Stimulated activated memory B cell treated with anti-CD40 and anti-IgM and Interleukin-4, amounts not matched to agents 10 μg/mL and 1 μg/mL and 100 μg/mL, for 72 hours (primary cell): Measurements from ENCODE around the gene CYBA.

Source experiments
- ATAC-seq: fragments of 150-1000 bp; cut with Tn5 transposase; 2 replicates; pipeline ENCODE4 v1.10.0; 2021
- H3K27ac Mint-ChIP-seq: one replicate; pipeline ENCODE4 v1.8.0; 2022; ENCODE audit warnings: mild to moderate bottlenecking, mixed read lengths
- H3K27me3 Mint-ChIP-seq: one replicate; pipeline ENCODE4 v1.8.0; 2022; ENCODE audit warnings: mixed read lengths
- H3K36me3 Mint-ChIP-seq: one replicate; pipeline ENCODE4 v1.8.0; 2022; ENCODE audit warnings: mixed read lengths
- H3K4me1 Mint-ChIP-seq: one replicate; pipeline ENCODE4 v1.8.0; 2022; ENCODE audit warnings: mixed read lengths
- H3K4me3 Mint-ChIP-seq: one replicate; pipeline ENCODE4 v1.8.0; 2022; ENCODE audit warnings: mild to moderate bottlenecking, moderate library complexity, mixed read lengths
- H3K9me3 Mint-ChIP-seq: one replicate; pipeline ENCODE4 v1.8.0; 2022; ENCODE audit warnings: mixed read lengths

CYBA gene

GRCh38 chr16:88634141-88634993 is 16.5 kb downstream of the CYBA start:
- Mint-ChIP-seq H3K36me3 (peaks cover 28% of the 10 kb centered on the region), H3K4me1 (peaks cover 66% of the 10 kb centered on the region), H3K27me3 (no peaks in the 10 kb centered on the region), H3K27ac (peak overlapping the region; percentile 84), H3K9me3 (peaks cover 3% of the 10 kb centered on the region), H3K4me3 (peak overlapping the region; percentile 84)
- ATAC-seq = peak; percentile 84

- H3K4me1 Mint-ChIP-seq = peaks cover 60% of the 10 kb centered on the region
- peak overlapping the region; percentile 84 for H3K27ac Mint-ChIP-seq
- ATAC-seq = peak; percentile 78
- H3K36me3 Mint-ChIP-seq = peaks cover 28% of the 10 kb centered on the region
- H3K9me3 Mint-ChIP-seq = peaks cover 3% of the 10 kb centered on the region
- H3K4me3 Mint-ChIP-seq = peak overlapping the region; percentile 84
- no peaks in the 10 kb centered on the region for H3K27me3 Mint-ChIP-seq
These were observed 17.1 kb downstream of the CYBA start for GRCh38 chr16:88633684-88634140.

- Mint-ChIP-seq H3K27me3 (no peaks in the 10 kb centered on the region), H3K36me3 (peaks cover 32% of the 10 kb centered on the region), H3K9me3 (peaks cover 3% of the 10 kb centered on the region), H3K4me3 (no peak overlapping the region), H3K4me1 (peaks cover 48% of the 10 kb centered on the region), H3K27ac (peak overlapping the region; percentile 84)
- ATAC-seq = no peak
These were observed 18.3 kb downstream of the CYBA start for GRCh38 chr16:88632587-88632930.

GRCh38 chr16:88631920-88632586 is 18.8 kb downstream of the CYBA start:
- H3K9me3 Mint-ChIP-seq = peaks cover under 1% of the 10 kb centered on the region
- H3K27ac Mint-ChIP-seq = no peak overlapping the region
- no peak for ATAC-seq
- no peaks in the 10 kb centered on the region for H3K27me3 Mint-ChIP-seq
- no peak overlapping the region for H3K4me3 Mint-ChIP-seq
- H3K4me1 Mint-ChIP-seq = peaks cover 43% of the 10 kb centered on the region
- H3K36me3 Mint-ChIP-seq = peaks cover 37% of the 10 kb centered on the region

DNA sequence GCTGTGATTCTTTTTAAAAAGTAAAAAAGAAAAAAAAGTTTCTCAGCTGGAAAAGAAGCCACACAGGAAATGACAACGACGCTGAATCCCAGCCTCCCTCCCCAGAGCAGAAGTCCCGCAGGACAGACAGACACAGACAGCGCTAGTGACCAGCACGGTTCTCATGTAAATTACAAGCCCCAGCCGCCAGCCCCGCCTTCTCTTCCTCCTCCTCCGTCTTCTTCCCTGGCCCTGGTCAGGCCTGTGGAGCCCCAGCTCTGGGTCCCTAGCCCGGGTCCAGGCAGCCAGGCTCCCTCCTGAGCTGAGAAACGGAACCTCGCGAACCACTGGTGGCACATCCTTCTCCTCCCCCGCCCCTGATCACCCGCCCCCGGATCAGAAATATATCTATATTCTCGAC is 19.5 kb downstream of the CYBA start:
- ATAC-seq = no peak
- Mint-ChIP-seq H3K9me3 (no peaks in the 10 kb centered on the region), H3K27me3 (no peaks in the 10 kb centered on the region), H3K27ac (no peak overlapping the region), H3K4me3 (no peak overlapping the region), H3K36me3 (peaks cover 44% of the 10 kb centered on the region), H3K4me1 (peaks cover 41% of the 10 kb centered on the region)

DNA sequence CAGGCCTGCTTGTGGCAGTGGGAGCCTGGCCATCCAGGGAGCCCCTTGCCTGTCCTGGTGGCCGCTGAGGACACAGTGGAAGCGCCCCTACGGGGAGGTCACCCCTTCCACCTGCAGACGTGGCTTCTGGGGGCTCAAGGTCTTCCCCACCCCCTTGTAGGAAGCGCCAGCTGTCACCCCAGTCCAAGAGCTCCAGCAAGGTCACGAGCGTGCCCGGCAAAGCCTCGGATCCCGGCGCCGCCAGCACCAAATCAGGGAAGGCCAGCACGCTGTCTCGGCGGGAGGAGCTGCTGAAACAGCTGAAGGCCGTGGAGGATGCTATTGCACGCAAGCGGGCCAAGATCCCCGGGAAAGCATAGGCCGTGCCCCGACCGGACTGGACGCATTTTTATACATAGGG is 19.9 kb downstream of the CYBA start:
- H3K27me3 Mint-ChIP-seq = no peaks in the 10 kb centered on the region
- H3K4me1 Mint-ChIP-seq = peaks cover 37% of the 10 kb centered on the region
- H3K36me3 Mint-ChIP-seq = peaks cover 48% of the 10 kb centered on the region
- H3K4me3 Mint-ChIP-seq = no peak overlapping the region
- no peaks in the 10 kb centered on the region for H3K9me3 Mint-ChIP-seq
- no peak for ATAC-seq
- H3K27ac Mint-ChIP-seq = no peak overlapping the region

DNA sequence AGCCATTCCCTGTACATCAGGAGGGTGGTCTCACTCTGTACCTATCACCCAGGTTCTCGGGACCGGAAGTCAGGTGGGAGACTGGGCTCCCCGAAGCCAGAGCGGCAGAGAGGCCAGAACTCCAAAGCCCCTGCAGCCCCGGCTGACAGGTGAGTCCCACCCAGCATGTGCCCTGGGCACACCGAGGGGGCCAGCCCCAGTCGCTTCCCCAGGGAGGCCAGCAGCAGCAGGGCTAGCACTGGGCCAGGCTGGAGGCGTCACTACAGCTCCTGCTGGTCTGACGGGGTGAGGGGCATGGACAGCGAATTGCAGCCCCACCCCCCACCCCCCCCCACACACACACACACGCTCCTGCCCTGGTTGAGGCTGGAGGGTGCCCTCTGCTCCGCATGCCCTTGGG is 20.4 kb downstream of the CYBA start:
- ATAC-seq = no peak

DNA sequence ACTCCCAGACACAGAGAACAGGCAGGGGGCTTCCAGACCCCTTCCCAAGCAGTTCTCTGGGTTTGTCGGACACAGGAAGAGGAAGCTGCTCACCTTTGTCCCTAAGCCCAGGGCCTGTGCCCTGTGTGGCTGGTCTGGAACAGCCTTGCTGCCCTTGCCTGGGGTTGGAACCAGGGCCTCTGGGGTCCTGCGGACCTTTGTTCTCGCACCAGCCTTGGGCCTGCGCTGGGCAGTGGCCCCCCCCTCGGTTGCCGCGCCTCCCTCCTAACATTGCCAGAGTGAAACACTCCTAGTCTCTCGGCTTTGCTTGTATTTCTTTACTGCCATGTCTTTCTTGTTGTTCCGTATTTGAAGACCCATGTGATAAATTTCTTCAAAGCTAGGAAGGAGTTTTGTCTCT is 21.0 kb downstream of the CYBA start:
- peaks cover 57% of the 10 kb centered on the region for H3K36me3 Mint-ChIP-seq
- no peak for ATAC-seq
- H3K27me3 Mint-ChIP-seq = no peaks in the 10 kb centered on the region
- H3K4me3 Mint-ChIP-seq = no peak overlapping the region
- H3K9me3 Mint-ChIP-seq = no peaks in the 10 kb centered on the region
- H3K27ac Mint-ChIP-seq = no peak overlapping the region
- peaks cover 26% of the 10 kb centered on the region for H3K4me1 Mint-ChIP-seq

More for the DNA sequence above, 20.4 kb downstream of the CYBA start:
- Mint-ChIP-seq H3K27me3 (no peaks in the 10 kb centered on the region), H3K4me1 (peaks cover 32% of the 10 kb centered on the region), H3K36me3 (peaks cover 53% of the 10 kb centered on the region), H3K9me3 (no peaks in the 10 kb centered on the region), H3K27ac (no peak overlapping the region), H3K4me3 (no peak overlapping the region)

DNA sequence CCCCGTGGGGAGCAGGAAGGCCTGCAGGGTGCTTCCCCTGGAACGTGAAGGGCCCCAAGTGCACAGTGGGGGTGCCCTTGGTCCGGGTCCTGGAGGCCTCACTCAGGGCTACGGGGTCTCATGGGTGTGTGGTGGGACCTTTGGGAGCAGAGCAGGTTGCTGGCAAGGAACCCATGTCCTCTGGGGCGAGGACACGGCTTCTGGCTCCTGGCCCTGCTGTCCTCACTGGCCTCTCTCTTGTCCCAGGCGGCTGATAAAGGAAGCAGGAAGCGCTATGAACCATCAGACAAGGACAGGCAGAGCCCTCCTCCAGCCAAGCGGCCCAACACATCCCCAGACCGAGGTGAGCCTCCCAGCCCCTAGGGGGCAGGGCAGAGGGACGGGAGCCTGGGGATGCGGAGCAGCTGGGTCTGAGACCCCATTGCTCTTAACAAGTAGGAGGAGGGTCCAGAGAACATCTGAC is 22.3 kb downstream of the CYBA start:
- H3K9me3 Mint-ChIP-seq = no peaks in the 10 kb centered on the region
- H3K4me3 Mint-ChIP-seq = no peak overlapping the region
- peaks cover 13% of the 10 kb centered on the region for H3K4me1 Mint-ChIP-seq
- peaks cover 66% of the 10 kb centered on the region for H3K36me3 Mint-ChIP-seq
- ATAC-seq = no peak
- H3K27me3 Mint-ChIP-seq = no peaks in the 10 kb centered on the region
- H3K27ac Mint-ChIP-seq = no peak overlapping the region

- Mint-ChIP-seq H3K27ac (no peak overlapping the region), H3K27me3 (no peaks in the 10 kb centered on the region), H3K36me3 (peaks cover 68% of the 10 kb centered on the region), H3K4me3 (no peak overlapping the region), H3K4me1 (peaks cover 5% of the 10 kb centered on the region), H3K9me3 (no peaks in the 10 kb centered on the region)
- no peak for ATAC-seq
These were observed 23.1 kb downstream of the CYBA start for GRCh38 chr16:88627531-88628411.

DNA sequence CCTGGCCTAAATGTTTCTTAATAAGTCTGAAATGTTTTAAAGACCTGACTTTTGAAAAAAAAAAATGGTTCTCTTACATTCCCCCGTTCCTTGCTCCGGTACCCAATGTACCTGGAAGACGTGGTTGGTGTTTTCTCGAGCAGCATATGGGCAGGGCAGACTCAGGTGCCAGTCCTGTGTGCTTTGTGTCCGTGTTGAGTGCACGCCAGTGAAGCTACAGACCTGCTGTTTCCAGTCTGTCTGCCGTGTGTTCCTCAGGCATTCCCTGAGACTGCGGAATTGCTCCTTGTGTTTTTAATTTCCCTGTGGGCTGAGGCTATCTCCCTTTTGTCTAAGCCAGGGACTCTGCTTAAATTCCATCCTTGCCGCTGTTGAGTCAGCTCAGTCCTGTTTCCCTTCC is 24.2 kb downstream of the CYBA start:
- Mint-ChIP-seq H3K27me3 (no peaks in the 10 kb centered on the region), H3K4me1 (no peaks in the 10 kb centered on the region), H3K9me3 (no peaks in the 10 kb centered on the region), H3K4me3 (no peak overlapping the region), H3K27ac (no peak overlapping the region), H3K36me3 (peaks cover 71% of the 10 kb centered on the region)
- ATAC-seq = no peak

GRCh38 chr16:88624977-88625576 is 25.8 kb downstream of the CYBA start:
- no peak for ATAC-seq
- Mint-ChIP-seq H3K27ac (no peak overlapping the region), H3K27me3 (no peaks in the 10 kb centered on the region), H3K4me1 (no peaks in the 10 kb centered on the region), H3K9me3 (no peaks in the 10 kb centered on the region), H3K4me3 (no peak overlapping the region), H3K36me3 (peaks cover 59% of the 10 kb centered on the region)

GRCh38 chr16:88624481-88624880 is 26.4 kb downstream of the CYBA start:
- peaks cover 56% of the 10 kb centered on the region for H3K36me3 Mint-ChIP-seq
- no peak overlapping the region for H3K27ac Mint-ChIP-seq
- no peaks in the 10 kb centered on the region for H3K9me3 Mint-ChIP-seq
- H3K4me3 Mint-ChIP-seq = no peak overlapping the region
- H3K4me1 Mint-ChIP-seq = no peaks in the 10 kb centered on the region
- no peak for ATAC-seq
- H3K27me3 Mint-ChIP-seq = no peaks in the 10 kb centered on the region

DNA sequence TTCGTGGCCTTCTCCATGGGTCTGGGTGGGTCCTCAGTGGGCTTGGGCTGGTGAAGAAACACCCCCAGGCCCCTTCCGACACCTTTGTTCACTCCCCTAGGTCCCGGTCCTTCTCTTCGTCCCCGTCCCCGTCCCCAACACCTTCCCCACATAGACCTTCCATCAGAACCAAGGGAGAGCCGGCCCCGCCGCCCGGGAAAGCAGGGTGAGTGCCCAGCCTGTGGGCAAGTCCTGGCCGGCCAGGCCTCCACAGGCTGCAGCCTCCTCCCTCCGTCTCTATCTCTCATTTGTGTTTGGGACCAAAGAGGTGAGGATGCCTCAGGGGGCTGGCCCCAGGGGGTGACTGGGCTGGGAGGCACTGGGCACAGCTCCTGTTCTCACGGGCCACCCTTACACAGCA is 27.0 kb downstream of the CYBA start:
- H3K27me3 Mint-ChIP-seq = no peaks in the 10 kb centered on the region
- no peaks in the 10 kb centered on the region for H3K9me3 Mint-ChIP-seq
- H3K4me1 Mint-ChIP-seq = peaks cover 3% of the 10 kb centered on the region
- H3K36me3 Mint-ChIP-seq = peaks cover 60% of the 10 kb centered on the region
- no peak overlapping the region for H3K4me3 Mint-ChIP-seq
- peak overlapping the region; percentile 46 for H3K27ac Mint-ChIP-seq
- no peak for ATAC-seq

DNA sequence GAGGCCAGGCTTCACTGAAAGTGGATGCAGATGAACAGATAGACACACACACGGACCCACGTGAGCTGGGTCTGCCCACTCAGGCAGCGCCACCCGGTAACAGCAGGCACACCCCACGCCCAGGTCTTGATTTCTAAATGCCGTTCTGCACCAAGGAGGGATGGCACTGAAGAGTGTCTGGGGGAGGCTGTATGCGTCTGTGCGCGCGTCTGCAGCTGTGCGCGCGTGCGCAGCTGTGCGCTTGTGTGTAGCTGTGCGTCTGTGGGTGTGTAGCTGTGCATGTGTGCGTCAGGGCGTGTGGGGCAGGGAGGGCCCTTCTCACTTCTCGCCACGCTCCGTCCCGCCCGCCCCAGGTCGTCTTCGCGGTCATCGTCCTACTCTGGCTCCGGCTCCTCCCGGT is 28.0 kb downstream of the CYBA start:
- Mint-ChIP-seq H3K4me3 (no peak overlapping the region), H3K36me3 (peaks cover 62% of the 10 kb centered on the region)

More for the DNA sequence above, 28.0 kb downstream of the CYBA start:
- H3K27me3 Mint-ChIP-seq = no peaks in the 10 kb centered on the region
- H3K9me3 Mint-ChIP-seq = no peaks in the 10 kb centered on the region
- peaks cover 13% of the 10 kb centered on the region for H3K4me1 Mint-ChIP-seq
- no peak overlapping the region for H3K27ac Mint-ChIP-seq
- ATAC-seq = no peak
